PC-9 (cell line): ENCODE data around the gene ITPKB.

Experiments
- EZH2 ChIP-seq: fragments of 200-600 bp; sonication (generic); IDR thresholded peaks from 2 replicates; pipeline ENCODE4 v1.8.0; 2017; ENCODE audit warnings: antibody characterized with exemption, low read depth
- TF ChIP-seq, protein P1 (sequence below): fragments of 200-600 bp; sonication (generic); conservative IDR thresholded peaks from 2 replicates; pipeline ENCODE4 v1.6.1; 2017; ENCODE audit warnings: mixed run types, antibody characterized with exemption, mild to moderate bottlenecking, moderate library complexity

DNA sequence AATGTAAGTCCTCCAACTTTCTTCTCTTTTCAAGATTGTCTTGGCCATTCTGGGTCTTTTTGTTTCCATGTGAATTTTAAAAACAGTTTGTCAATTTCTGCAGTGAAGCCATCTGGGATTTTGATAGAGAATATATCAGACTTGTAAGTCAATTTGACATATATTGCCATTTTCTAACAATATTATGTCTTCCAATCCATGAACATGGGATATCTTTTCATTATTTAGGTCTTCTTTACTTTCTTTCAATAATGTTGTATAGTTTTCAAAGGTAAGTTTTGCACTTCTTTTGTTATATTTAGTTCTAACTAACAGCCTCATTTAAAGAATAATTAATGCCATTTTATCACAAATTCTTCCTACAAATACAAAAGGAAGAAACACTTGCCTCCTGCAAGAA, 117.1 kb downstream of the ITPKB start:
- TF ChIP-seq, protein P1, sequence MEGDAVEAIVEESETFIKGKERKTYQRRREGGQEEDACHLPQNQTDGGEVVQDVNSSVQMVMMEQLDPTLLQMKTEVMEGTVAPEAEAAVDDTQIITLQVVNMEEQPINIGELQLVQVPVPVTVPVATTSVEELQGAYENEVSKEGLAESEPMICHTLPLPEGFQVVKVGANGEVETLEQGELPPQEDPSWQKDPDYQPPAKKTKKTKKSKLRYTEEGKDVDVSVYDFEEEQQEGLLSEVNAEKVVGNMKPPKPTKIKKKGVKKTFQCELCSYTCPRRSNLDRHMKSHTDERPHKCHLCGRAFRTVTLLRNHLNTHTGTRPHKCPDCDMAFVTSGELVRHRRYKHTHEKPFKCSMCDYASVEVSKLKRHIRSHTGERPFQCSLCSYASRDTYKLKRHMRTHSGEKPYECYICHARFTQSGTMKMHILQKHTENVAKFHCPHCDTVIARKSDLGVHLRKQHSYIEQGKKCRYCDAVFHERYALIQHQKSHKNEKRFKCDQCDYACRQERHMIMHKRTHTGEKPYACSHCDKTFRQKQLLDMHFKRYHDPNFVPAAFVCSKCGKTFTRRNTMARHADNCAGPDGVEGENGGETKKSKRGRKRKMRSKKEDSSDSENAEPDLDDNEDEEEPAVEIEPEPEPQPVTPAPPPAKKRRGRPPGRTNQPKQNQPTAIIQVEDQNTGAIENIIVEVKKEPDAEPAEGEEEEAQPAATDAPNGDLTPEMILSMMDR: no peak
- no peak for TF ChIP-seq EZH2
